ENCODE data around the gene BUD31.

GRCh38 chr7:99389772-99390171 is 19.0 kb upstream of the BUD31 start:
- TF ChIP-seq CTCF (IDR thresholded peaks at IDR 0.05; ENCODE audit: insufficient read depth, low read length, poor library complexity, severe bottlenecking) (no peak), EZH2phosphoT487 (conservative IDR thresholded peaks at IDR 0.05; ENCODE audit: low read length) (no peak)

Measured in SU-DHL-6 (cell line).